ENCODE data around the gene CD28. TPM values are rescaled to one million over a fixed set of nuclear protein-coding genes. Genes with fewer than 3 reads are reported as not detected.

CD28 gene
- total RNA-seq, 2 donors from 2014 or later = 3.5 to 4.3 TPM

DNA sequence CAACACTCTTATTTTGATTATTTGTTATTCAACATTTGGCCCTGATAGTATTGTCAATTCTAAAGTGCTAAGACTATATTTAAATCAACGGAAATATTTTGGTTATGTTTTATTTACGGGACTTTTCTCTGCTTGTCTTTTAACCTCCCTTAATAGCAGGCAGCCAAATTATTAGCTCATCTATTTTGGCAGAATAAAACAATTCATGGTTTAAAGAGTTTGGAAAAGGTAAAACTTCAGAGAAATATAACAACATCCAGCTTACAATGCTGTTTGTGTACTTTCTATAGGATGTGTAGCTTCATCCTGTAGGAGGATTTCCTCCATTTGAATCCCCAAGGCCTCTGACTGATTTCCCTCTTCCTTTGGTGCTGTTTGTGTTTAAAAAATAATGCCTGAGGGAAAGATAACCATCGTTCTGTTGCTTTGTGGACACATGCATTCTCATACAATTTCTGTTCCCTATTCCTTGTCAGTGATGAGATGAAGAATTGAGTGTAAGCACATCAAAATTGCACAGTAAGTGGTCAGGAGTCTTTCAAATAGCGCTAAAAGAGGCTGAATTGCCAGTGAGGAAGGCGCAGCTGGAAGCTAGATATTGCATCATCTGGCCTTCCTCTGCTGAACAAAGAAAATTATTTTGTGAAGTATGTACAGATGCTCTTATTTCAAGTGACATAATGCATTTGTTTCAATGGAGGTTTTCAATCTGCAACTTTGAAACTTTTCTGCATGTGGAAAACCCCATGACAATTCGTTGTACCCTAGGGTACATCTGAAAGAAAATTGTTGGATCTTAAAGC, 80.3 kb downstream of the CD28 start:
- H3K27me3 ChIP-seq (replicated peaks; ENCODE audit: insufficient read depth) = no peaks in the 10 kb centered on the region
- H3K27ac ChIP-seq = no peak overlapping the region
- ATAC-seq (ENCODE audit: insufficient number of reproducible peaks, low FRiP score, low read depth) (no peak), DNase-seq (ENCODE audit: low spot score) (no peak)
- no peaks in the 10 kb centered on the region for H3K36me3 ChIP-seq
- peaks cover 6 to 38% of the 10 kb centered on the region in 2 donors for H3K4me1 ChIP-seq (ENCODE audit: control insufficient read depth in 1 of 2, low read depth in 2 of 2)
- H3K9me3 ChIP-seq = no peaks in the 10 kb centered on the region
- H3K4me3 ChIP-seq = no peak overlapping the region
- TF ChIP-seq, protein P1, sequence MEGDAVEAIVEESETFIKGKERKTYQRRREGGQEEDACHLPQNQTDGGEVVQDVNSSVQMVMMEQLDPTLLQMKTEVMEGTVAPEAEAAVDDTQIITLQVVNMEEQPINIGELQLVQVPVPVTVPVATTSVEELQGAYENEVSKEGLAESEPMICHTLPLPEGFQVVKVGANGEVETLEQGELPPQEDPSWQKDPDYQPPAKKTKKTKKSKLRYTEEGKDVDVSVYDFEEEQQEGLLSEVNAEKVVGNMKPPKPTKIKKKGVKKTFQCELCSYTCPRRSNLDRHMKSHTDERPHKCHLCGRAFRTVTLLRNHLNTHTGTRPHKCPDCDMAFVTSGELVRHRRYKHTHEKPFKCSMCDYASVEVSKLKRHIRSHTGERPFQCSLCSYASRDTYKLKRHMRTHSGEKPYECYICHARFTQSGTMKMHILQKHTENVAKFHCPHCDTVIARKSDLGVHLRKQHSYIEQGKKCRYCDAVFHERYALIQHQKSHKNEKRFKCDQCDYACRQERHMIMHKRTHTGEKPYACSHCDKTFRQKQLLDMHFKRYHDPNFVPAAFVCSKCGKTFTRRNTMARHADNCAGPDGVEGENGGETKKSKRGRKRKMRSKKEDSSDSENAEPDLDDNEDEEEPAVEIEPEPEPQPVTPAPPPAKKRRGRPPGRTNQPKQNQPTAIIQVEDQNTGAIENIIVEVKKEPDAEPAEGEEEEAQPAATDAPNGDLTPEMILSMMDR (IDR thresholded peaks at IDR 0.05) = no peak

DNA sequence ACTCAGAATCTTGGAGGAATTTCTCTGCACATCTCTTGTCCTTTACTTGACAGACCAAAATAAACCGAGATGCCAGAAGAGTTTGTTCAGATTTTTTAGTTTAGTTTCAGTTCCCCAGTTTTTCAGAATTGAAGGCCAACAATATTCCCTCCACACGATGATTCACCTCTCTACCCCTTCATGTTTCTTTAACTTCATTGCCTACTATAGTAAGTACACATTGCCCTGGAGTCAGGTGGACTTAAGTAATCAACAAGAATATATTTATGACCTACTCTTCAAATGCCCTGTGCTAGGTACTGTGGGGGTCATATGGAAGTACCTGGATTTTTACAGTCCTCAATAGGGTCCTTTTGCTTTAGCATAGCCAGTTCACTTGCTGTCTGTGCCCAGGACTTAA, 81.5 kb downstream of the CD28 start:
- H3K9me3 ChIP-seq = no peaks in the 10 kb centered on the region
- DNase-seq (ENCODE audit: low spot score) (no peak), ATAC-seq (ENCODE audit: insufficient number of reproducible peaks, low FRiP score, low read depth) (no peak)
- peaks cover 0 to 29% of the 10 kb centered on the region in 2 donors for H3K4me1 ChIP-seq (ENCODE audit: control insufficient read depth in 1 of 2, low read depth in 2 of 2)
- H3K27me3 ChIP-seq (replicated peaks; ENCODE audit: insufficient read depth) = no peaks in the 10 kb centered on the region
- H3K4me3 ChIP-seq = no peak overlapping the region
- peak overlapping the region in 1 of 2 donors; percentile 9 for H3K27ac ChIP-seq
- TF ChIP-seq, protein P1 (IDR thresholded peaks at IDR 0.05) = no peak
- no peaks in the 10 kb centered on the region for H3K36me3 ChIP-seq

Other genes starting within 250 kb of the CD28 start
- gene RAPH1, start 171.3 kb upstream of the CD28 start, total RNA-seq = 10 to 100 TPM; 44.8 to 86.8 TPM
- 1 to 10 TPM in 1 of 2 donors, not detected in 1; 1.4 TPM for gene CTLA4, start 161.1 kb downstream of the CD28 start, total RNA-seq
- gene ICOS, start 230.1 kb downstream of the CD28 start, total RNA-seq = 1 to 10 TPM in 1 of 2 donors, not detected in 1; 2.0 TPM

Data from thoracic aorta (tissue), 2 donors.